Mammary epithelial cell (primary cell): ENCODE data around the gene ERCC4.

Experiments
- EZH2 ChIP-seq: IDR thresholded peaks from 2 replicates; pipeline ENCODE4 v1.6.1; 2012; ENCODE audit warnings: low read length, inconsistent platforms, borderline replicate concordance
- TF ChIP-seq, protein P1 (sequence below), 2 donors: IDR thresholded peaks in 1 of 2; conservative IDR thresholded peaks in 1 of 2; 2 replicates each; pipeline ENCODE4 v1.5.1; 2011 to 2012; ENCODE audit warnings: inconsistent platforms in 2 of 2, low read length in 2 of 2, mild to moderate bottlenecking in 2 of 2, control low read depth in 1 of 2, low read depth in 1 of 2; ENCODE audit not compliant: insufficient read depth in 1 of 2; ENCODE audit errors: extremely low read depth in 1 of 2

DNA sequence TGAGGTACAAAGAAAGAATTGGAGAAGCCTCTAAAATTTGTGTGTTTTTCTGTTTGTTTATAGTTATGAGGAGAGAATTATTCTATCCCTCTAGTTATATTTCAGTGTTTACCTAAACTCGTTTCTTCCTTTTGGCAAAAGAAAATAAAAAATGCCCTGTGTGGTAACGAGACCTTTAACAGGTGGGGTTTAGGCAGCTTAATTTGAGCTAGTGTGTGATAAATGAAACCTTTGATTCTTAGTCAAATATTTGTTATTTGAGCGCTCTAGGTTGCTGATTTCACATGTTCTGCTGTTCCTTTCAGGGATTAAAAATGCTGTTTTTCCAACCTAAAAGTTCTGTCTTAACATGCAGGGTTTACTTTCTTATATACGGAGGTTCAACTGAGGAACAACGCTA lies 17.5 kb downstream of the ERCC4 start:
- TF ChIP-seq, protein P1, sequence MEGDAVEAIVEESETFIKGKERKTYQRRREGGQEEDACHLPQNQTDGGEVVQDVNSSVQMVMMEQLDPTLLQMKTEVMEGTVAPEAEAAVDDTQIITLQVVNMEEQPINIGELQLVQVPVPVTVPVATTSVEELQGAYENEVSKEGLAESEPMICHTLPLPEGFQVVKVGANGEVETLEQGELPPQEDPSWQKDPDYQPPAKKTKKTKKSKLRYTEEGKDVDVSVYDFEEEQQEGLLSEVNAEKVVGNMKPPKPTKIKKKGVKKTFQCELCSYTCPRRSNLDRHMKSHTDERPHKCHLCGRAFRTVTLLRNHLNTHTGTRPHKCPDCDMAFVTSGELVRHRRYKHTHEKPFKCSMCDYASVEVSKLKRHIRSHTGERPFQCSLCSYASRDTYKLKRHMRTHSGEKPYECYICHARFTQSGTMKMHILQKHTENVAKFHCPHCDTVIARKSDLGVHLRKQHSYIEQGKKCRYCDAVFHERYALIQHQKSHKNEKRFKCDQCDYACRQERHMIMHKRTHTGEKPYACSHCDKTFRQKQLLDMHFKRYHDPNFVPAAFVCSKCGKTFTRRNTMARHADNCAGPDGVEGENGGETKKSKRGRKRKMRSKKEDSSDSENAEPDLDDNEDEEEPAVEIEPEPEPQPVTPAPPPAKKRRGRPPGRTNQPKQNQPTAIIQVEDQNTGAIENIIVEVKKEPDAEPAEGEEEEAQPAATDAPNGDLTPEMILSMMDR (conservative IDR thresholded peaks at IDR 0.05 in 1 of 2, IDR thresholded peaks at IDR 0.05 in 1 of 2; ENCODE audit: extremely low read depth in 1 of 2, insufficient read depth in 1 of 2, low read depth in 1 of 2, low read length in 2 of 2), result no peak
- TF ChIP-seq EZH2, result no peak
